Measurements from ENCODE around the gene NOB1. TPM values are rescaled to one million over a fixed set of nuclear protein-coding genes. Genes with fewer than 3 reads are reported as not detected.
A peak's percentile ranks its signal among the peaks of the same experiment; 100 is the strongest.

NOB1 gene
- total RNA-seq, 1 experiment from 2014 or later = 172 TPM

DNA sequence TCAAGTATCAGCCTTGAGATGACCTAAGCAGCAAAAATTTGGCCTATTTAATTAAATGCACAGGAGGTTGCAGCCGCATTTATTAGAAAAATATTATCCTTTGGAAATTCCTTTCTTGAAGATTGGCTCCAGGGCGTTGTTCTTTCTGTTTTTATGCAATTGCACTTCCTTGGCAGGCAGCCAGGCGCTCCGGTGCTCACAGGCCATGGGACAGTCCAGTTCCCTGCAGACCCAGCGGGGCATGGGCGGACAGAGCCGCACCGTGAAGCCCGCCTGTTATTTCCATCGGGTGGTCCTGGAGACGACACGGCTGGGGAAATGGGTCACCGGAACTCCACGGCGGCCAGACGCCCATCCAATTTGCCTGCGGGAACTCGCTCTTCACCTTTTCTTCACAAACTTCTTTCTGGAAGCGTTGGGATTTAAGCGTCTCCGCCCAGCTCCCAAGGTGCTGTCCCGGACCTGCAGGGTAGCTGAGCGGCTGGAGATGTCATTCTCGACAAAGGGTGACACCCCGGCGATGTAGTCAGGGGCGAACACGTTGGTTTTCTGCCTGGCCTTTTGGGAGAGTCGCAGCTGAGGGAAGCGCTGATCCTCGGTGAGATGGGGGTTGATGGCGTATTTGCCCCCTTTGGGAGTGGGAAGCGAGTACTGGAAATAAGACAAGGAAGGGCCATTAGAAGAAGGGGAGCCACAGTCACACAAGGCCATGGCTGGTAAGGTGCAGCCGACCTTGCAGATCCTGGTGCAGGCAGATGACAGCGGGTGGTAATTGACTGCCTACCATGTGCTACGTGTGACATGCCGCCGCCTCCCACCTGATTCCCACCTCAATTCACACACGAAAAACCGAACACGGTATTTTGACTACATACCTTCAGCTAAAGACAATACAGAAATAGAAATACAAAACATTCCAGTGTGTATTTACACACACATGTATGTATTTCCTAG lies 12.5 kb downstream of the NOB1 start (continued):
- TF ChIP-seq, protein P1, sequence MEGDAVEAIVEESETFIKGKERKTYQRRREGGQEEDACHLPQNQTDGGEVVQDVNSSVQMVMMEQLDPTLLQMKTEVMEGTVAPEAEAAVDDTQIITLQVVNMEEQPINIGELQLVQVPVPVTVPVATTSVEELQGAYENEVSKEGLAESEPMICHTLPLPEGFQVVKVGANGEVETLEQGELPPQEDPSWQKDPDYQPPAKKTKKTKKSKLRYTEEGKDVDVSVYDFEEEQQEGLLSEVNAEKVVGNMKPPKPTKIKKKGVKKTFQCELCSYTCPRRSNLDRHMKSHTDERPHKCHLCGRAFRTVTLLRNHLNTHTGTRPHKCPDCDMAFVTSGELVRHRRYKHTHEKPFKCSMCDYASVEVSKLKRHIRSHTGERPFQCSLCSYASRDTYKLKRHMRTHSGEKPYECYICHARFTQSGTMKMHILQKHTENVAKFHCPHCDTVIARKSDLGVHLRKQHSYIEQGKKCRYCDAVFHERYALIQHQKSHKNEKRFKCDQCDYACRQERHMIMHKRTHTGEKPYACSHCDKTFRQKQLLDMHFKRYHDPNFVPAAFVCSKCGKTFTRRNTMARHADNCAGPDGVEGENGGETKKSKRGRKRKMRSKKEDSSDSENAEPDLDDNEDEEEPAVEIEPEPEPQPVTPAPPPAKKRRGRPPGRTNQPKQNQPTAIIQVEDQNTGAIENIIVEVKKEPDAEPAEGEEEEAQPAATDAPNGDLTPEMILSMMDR (IDR thresholded peaks at IDR 0.05 in 2 of 3, conservative IDR thresholded peaks at IDR 0.05 in 1 of 3; ENCODE audit: borderline replicate concordance in 1 of 3, insufficient read depth in 1 of 3, low read depth in 2 of 3, low read length in 2 of 3) = no peak
- TF ChIP-seq YY1 (IDR thresholded peaks at IDR 0.05; ENCODE audit: extremely low read depth, insufficient replicate concordance, low read depth, low read length) (no peak), CBX3 (IDR thresholded peaks at IDR 0.05; ENCODE audit: low read depth) (no peak), MAX (IDR thresholded peaks at IDR 0.05) (no peak), ZFX (IDR thresholded peaks at IDR 0.05) (no peak)

DNA sequence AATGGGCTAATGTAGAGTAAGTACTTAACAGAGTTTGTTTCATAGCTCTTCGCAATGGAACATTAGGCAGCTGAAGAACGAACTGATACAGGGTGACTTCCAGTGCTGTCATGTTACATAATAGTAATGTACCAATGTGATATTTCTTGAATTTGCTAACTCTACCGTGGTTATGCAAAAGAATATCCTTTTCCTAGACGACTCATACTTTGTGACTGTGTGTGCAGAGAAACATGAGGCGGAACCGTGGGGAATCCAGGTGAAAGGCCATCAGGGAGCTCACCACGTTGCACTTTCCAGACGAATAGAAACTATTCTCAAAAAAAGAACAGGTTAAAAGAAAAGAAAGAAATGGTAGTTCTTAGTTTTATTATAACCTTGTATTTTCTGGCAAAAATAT lies 13.2 kb downstream of the NOB1 start:
- no peak overlapping the region for H3K27ac ChIP-seq (ENCODE audit: low read depth, low read length)

More for the DNA sequence above, 13.2 kb downstream of the NOB1 start:
- DNase-seq (ENCODE audit: low read depth, low spot score) (no peak), ATAC-seq (no peak)
- ChIA-PET RAD21 (ENCODE audit: low non-redundant PET in 1 of 2, low total read pairs in 2 of 2, uncharacterized antibody in 2 of 2, unreplicated experiment in 2 of 2) (no interaction called here), POLR2A (interaction anchor here (1.2 to 2.4 kb wide), 2 partner anchors 13 to 15 kb away, joined by 4 to 8 read pairs; partner anchors contain the start of genes NOB1 and NQO1), CTCF (interaction anchor here (1.7 kb wide), 1 partner anchor 13 kb away, joined by 4 read pairs; the partner anchor contains the start of gene NOB1)
- H3K36me3 ChIP-seq (ENCODE audit: control insufficient read depth in 1 of 2, insufficient read depth in 2 of 2, low read length in 2 of 2) = peaks cover 40 to 60% of the 10 kb centered on the region in 2 experiments
- H3K27me3 ChIP-seq (ENCODE audit: insufficient read depth, low read length) = no peaks in the 10 kb centered on the region
- H3K9ac ChIP-seq (ENCODE audit: low read length) = no peak overlapping the region
- H3K4me2 ChIP-seq (ENCODE audit: low read length) = no peak overlapping the region
- H3K4me3 ChIP-seq (replicated peaks in 1 of 2; ENCODE audit: low read depth in 1 of 2, low read length in 2 of 2) = no peak overlapping the region
- no peaks in the 10 kb centered on the region for H4K20me1 ChIP-seq (ENCODE audit: insufficient read depth)
- H2AFZ ChIP-seq (ENCODE audit: low read depth, low read length, poor library complexity, severe bottlenecking) = no peak overlapping the region
- H3K9me3 ChIP-seq (ENCODE audit: control insufficient read depth in 1 of 2, insufficient read depth in 1 of 2, low read depth in 1 of 2, low read length in 2 of 2) = no peaks in the 10 kb centered on the region
- BruUV-seq (replicated peaks) = no TSS peak
- H3K9me2 ChIP-seq (ENCODE audit: insufficient read depth) = no peaks in the 10 kb centered on the region
- peaks cover 46% of the 10 kb centered on the region for H3K79me2 ChIP-seq (ENCODE audit: insufficient read depth, low read length)
- H3K4me1 ChIP-seq (ENCODE audit: control insufficient read depth in 1 of 2, insufficient read depth in 2 of 2, low read length in 2 of 2) = no peaks in the 10 kb centered on the region
- TF ChIP-seq POLR2AphosphoS5 (IDR thresholded peaks at IDR 0.05; ENCODE audit: low read depth, low read length) (peak; percentile 11; the same call in 1 of the 2 replicates), JUND (IDR thresholded peaks at IDR 0.05) (no peak), SRF (IDR thresholded peaks at IDR 0.05; ENCODE audit: low read depth) (no peak)
- intact Hi-C loops (cut with micrococcal nuclease) = no loop called here
